NK-92 treated with Interleukin-12 subunit alpha and Interleukin-12 subunit beta, amount 100 ng/mL, for 24 hours (cell line): ENCODE data around the gene LRRC37A.
"Not testable (repeated sequence)": the region's sequence is repeated elsewhere in the genome, so short reads cannot be mapped to it uniquely, and the experiment has no call there.

ENCODE experiments used
- DNase-seq: peaks from one replicate; lab custom pipeline; 2025; lab: John Stamatoyannopoulos, UW

LRRC37A gene

GRCh38 chr17:46287587-46287986 is 7.3 kb upstream of the LRRC37A start:
- DNase-seq = not testable (repeated sequence)

- not testable (repeated sequence) for DNase-seq
These were observed 3.9 kb upstream of the LRRC37A start for GRCh38 chr17:46290906-46291546.

- DNase-seq = not testable (repeated sequence)
These were observed 3.3 kb upstream of the LRRC37A start for GRCh38 chr17:46291618-46292017.

GRCh38 chr17:46341220-46341619 is 46.3 kb downstream of the LRRC37A start:
- not testable (repeated sequence) for DNase-seq

GRCh38 chr17:46342131-46342530 is 47.2 kb downstream of the LRRC37A start:
- DNase-seq = not testable (repeated sequence)

GRCh38 chr17:46348345-46348744 is 53.4 kb downstream of the LRRC37A start:
- not testable (repeated sequence) for DNase-seq

GRCh38 chr17:46349060-46349459 is 54.1 kb downstream of the LRRC37A start:
- not testable (repeated sequence) for DNase-seq

GRCh38 chr17:46353856-46354255 is 58.9 kb downstream of the LRRC37A start:
- DNase-seq = not testable (repeated sequence)

GRCh38 chr17:46361145-46361735 is 66.3 kb downstream of the LRRC37A start:
- not testable (repeated sequence) for DNase-seq

- not testable (repeated sequence) for DNase-seq
These were observed 66.8 kb downstream of the LRRC37A start, which contains the start of gene ARL17B for GRCh38 chr17:46361755-46362154. Gene ARL17B, minus strand, starts transcription at chr17:46361766. Its CDS starts 3,369 bp downstream, at chr17:46358397.

- DNase-seq = not testable (repeated sequence)
These were observed 72.6 kb downstream of the LRRC37A start for GRCh38 chr17:46367520-46367919.

GRCh38 chr17:46372236-46373229 is 77.6 kb downstream of the LRRC37A start:
- not testable (repeated sequence) for DNase-seq

- DNase-seq = not testable (repeated sequence)
These were observed 78.5 kb downstream of the LRRC37A start for GRCh38 chr17:46373418-46373817.

- DNase-seq = not testable (repeated sequence)
These were observed 88.2 kb downstream of the LRRC37A start for GRCh38 chr17:46383118-46383517.

GRCh38 chr17:46385491-46385890 is 90.6 kb downstream of the LRRC37A start:
- DNase-seq = not testable (repeated sequence)
